Stimulated activated CD4-positive, alpha-beta T cell treated with anti-CD3 and anti-CD28 coated beads, Interleukin-1b, Interleukin-23, amount 100 ng/mL, for 1 hour (primary cell): ENCODE measurements around the gene BBOF1.
"Not testable (repeated sequence)": the region's sequence is repeated elsewhere in the genome, so short reads cannot be mapped to it uniquely, and the experiment has no call there.

Source experiments
- DNase-seq, 2 donors: peaks; one replicate each; pipeline ENCODE4 v3.0.0-alpha.2; 2020; ENCODE audit warnings: low read depth in 2 of 2

Gene BBOF1, protein sequence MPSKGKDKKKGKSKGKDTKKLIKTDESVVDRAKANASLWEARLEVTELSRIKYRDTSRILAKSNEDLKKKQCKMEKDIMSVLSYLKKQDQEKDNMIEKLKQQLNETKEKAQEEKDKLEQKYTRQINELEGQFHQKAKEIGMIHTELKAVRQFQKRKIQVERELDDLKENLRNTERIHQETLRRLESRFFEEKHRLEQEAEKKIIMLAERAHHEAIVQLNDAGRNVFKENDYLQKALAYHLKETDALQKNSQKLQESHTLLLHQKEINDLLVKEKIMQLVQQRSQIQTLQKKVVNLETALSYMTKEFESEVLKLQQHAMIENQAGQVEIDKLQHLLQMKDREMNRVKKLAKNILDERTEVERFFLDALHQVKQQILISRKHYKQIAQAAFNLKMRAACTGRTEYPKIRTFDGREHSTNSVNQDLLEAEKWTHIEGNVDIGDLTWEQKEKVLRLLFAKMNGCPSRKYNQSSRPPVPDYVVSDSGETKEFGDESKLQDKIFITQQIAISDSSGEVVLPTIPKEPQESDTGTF

DNA sequence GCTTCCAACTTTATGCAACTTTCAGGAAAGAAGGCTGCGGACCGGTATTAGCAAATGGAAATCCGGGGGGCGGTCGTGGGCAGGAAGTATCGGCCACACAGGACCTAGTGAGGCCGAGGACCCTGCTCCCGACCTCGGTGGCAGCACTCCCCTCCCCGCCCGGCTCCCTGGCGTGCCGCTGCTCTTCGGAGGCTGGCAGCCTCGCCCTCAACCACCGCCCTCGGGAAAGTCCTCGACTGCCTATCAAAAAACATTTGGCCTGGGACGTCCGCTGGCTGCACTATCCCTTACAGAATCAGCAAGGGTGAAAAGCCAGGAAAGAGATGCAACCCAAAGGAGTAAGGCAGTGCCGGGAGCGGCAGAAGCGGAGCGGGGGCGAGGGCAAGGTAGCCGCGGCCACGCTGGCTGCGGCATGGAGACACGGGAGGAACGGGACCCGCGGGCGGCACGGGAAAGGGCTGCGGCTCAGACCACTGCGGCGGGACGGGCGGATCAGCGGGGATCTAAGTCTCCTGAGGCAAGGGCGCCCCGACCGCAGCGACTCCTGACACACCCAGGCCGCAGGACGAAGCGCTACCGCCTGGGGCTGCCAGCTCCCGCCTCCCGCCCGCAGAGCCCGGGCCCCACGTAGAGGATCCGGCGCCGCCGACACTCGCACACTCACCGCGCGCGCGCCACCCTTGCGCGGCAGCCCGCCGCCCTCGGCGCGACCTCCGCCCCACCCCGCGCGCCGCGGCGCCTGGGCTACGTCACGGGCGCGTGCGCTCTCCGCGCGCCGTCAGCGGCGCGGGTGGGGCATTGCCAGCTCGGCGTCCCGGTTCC lies at the start of gene BBOF1, which contains the start of gene ENTPD5:
Gene BBOF1 (plus strand): TSS at position 764 of the 822 bp plus-strand sequence. CDS start 130 bp downstream, outside the sequence.
Gene ENTPD5 (minus strand): TSS at position 703 of the 822 bp plus-strand sequence. CDS start 31,186 bp downstream, outside the sequence.
- peak; percentile 56 to 63 for DNase-seq

DNA sequence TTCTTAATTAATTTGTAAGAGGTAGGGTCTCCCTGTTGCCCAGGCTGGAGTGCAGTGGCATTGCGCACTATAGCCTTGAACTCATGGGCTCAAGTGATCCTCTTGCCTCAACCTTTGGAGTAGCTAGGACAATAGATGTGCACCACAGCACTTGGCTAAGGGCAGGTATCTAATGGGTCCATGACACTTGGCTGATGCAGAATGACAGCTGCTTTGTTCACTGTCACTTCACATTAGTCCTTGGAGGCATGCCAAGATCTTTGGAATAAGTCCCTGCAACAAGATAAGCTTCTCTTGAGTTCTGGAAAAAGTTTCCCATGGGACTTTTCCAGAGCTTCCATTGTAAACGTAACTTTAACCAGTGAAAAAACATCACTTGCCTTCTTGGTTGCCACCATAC lies 45.7 kb upstream of the BBOF1 start:
- DNase-seq = no peak

DNA sequence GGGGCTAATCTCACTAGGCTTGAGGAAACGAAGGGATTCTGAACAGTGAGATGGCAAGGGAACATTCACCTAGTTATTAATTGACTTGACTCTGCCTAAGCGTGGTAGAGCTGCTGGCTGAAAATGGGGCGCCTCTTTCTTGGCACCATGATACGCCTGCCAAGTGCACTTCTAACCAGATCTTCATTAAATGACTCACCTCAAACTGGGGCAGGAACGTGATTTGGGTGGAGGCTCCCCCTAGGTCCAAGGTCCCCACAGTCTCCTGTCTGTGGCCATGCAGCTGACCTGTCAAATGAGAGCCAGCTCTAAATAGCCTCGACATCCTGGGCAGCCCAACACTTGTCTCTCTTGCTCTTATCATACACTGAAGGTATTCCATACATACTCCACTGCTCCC lies 43.0 kb upstream of the BBOF1 start:
- DNase-seq = no peak

DNA sequence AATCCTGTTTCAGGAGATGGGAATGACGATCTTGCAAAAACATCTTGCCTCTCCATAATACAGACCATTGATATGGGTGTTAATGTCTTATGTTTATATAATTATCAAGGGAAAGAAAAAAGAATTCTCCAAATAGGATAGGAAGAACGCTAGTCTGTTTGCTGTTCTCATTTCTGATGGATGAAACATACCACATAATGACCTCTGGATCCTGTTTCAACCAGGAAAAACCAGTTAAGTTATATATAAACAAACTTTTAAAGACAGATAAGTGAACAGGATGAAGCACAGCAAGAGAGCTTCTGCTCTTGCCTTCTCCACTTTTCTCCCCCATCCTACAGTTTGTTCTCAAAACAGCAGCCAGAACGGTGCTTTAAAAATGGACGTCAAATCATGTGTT lies 41.3 kb upstream of the BBOF1 start:
- DNase-seq = no peak

DNA sequence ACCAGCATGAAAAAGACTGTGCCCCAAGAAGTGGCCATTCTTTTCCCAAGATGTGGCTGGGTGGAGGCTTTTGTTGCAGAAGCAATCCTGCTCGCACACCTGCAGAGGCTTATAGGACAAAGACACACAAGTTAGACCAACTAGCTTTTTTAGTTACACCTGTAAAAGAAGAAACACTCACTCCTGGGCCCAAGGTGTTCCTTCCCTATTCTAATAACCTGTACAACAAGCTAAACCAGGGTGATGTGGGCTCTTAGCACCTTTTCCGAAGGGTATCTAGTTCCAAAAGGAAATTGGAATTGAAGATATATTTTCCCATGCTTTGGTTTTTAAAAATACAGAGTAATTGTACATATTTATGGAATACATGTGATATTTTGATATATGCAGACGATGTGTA lies 31.1 kb upstream of the BBOF1 start:
- DNase-seq = no peak

DNA sequence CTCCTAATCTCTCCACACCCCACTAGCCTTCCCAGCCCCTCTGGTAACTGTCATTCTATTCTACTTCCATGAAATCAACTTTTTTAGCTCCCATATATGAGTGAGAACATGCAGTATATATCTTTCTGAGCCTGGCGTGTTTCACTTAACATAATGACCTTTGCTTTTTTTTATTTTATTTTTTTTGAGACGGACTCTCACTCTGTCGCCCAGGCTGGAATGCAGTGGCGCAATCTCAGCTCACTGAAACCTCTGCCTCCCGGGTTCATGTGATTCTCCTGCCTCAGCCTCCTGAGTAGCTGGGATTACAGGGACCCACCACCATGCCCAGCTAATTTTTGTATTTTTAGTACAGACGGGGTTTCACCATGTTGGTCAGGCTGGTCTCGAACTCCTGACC lies 30.5 kb upstream of the BBOF1 start:
- DNase-seq = not testable (repeated sequence)

DNA sequence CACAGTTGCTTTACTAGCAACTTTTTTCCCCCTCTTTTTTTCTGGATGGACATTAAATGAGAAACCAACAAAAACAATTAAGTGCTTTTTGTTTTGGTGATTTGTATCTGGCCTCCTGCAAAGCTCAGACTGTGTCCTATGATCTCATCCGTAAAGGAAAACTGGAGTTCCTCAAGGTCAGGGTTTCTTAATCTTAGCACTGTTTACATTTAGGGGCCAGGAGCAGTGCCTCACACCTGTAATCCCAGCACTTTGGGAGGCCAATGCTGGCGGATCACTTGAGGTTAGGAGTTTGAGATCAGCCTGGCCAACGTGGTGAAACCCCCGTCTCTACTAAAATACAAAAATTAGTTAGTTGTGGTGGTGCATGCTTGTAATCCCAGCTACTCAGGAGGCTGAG lies 28.1 kb upstream of the BBOF1 start:
- DNase-seq = no peak

DNA sequence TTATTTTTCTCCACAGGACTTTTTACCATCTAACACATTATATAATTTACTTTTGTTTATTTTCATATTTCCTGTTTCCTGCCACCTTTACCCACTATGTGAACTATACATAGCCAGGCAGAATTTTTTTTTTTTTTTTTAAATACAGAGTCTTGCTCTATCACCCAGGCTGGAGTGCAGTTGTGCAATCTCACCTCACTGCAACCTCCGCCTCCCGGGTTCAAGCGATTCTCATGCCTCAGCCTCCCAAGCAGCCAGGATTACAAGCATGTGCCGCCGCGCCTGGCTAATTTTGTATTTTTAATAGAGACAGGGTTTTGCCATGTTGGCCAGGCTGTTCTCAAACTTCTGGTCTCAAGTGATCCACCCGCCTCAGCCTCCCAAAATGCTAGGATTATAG lies 24.2 kb upstream of the BBOF1 start:
- not testable (repeated sequence) for DNase-seq

DNA sequence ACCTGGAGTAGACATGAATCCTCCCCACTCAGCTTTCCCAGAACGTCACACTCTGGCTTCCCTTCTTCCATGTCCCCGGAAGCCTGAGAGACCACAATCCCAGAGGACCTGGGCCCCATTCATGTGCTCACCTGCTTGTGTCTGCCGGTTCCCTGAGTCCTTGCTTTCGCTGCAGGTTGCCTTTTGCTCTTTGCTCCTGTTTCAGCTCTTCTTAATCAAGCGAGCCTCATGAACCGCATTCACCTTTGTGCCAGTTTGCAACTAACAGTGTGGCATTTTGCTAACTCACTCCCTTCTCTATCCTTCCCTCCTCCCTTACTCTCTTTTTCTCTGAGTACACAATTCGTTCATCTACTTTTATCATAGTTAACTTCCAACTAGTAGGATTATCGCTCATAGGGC lies 23.2 kb upstream of the BBOF1 start:
- no peak for DNase-seq

DNA sequence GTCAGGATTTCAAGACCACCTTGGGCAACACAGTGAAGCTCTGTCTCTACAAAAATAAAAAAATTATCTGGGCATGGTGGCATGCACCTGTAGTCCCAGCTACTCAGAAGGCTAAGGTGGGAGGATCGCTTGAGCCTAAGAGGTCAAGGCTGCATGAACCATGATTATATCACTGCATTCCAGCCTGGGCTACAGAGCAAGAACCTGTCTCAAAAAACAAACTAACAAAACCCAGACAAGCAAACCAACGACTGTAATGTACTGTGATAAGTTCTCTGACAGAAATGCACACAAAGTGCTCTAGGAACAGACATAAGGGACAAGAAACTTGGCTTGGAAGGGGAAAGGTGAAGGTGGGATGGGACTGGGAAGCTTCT lies 22.4 kb upstream of the BBOF1 start:
- DNase-seq = no peak

DNA sequence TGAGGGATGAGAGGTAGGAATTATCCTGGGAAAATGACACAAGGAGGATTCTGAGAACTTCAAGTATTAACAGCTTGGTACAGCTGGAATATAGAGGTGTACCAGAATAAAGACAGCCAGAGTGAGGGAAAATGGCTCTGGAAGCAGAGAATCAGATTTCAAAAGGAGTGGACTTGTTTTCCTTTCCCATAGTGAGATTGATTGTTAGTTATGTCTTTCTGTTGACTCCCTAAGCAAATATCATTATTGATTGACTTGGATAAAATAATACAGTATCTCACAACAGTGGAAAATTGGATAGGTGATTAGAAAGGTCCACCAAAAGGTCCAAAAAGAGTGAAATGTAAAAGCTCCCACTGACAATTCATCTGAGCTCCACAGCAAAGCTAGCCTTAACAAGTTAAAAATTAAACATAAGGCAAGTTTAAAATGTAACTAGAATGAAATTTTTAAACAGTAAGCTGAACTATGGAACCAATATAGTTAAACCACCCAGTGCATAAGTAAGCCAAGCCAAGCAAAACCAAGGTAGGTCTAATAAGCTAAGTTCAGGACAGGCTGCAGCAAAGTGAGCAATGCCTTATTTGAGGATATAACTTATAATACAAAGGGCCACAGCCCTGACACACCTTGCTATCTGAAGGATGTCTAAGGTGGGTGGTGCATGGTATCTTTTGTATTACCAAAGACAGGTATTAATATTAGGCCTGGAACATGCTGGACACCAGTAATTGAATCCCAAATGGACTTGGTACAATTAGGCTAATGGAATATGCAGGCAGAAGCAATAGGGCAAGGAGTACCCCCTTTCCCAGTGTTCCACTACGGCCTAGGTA lies 21.8 kb upstream of the BBOF1 start:
- DNase-seq = no peak

DNA sequence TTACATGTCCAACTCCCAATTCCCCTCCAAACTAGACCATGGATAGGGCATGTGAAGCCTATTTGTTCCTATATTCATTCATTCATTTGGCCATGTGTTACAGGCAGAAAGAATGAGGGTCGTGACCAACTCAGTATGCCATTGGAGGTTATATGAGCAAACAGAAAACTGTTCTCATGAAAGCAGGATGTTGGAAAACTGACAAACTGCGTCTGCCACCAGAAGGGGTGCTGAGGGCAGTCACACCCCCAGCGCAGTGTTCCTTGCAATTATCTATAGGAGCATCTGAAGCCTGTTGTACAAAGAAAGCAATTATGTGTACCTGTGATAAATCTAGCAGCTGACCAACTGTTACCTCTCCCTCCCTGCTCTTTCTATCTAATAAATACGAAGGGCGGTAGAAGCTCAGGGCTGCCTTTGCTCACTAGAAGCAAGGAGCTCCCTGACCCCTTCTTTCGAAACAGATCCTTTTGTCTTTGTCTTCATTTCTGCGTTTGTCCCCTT lies 21.2 kb upstream of the BBOF1 start:
- DNase-seq = no peak

DNA sequence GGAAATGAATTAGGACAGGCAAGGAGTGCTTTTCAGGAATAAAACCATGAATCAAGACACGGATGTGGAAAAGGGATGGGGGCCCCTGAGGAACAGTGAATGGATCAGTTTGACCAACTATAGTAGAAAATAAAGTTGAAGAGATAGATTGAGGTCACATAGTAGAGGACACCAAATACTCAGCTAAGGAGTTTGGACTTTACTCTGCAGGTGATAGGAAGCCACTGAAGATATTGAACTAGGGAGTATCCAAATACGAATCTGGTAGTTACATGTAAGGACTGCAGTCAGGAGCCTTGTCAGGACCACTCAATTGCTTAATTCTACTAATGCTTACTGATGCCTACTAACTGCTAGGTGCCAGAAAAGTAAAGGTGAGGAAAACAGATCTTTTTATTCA lies 20.4 kb upstream of the BBOF1 start:
- no peak for DNase-seq

DNA sequence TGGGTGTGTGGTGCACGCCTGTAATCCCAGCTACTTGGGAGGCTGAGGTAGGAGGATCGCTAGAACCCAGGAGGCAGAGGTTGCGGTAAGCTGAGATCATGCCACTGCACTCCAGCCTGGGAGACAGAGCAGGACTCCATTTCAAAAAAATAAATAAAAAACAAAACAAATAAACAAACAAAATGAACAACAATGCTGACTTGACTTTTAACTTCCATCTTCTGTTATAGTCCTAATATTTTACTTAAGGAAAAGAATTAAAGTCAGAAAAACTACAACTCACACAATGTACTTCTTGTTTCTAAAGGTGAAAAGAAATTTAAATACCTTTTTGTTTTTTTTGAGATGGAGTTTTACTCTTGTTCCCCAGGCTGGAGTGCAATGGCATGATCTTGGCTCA lies 13.5 kb upstream of the BBOF1 start:
- not testable (repeated sequence) for DNase-seq

DNA sequence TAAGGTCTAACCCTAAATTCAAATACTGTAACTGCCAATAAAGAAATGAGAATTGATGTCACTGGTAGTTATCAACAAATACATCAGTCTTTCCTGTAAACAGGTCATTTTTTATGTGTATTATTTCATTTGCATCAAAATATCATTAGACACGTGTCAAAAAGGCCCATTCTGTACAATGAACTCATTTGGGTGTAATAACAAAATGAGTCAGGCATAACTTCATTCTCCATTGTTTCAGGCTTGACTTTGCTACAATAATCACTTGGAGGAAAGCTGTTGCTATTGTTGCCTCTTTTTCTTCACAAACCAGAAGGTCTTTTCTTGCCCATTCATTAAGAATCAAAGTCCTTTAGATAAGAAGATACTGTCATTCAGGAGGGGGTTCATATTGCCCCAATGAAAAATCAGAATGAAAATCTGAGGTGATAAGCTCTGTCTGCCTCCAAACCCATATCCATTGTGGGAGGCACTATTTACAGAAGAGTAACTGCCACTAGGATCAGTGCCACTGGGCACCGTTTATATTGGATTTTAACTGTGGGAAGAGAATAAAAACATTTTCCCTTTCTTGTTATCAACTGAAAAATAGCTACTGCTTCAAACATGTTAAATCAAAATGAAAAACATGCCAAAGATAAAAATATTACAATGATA lies 10.2 kb upstream of the BBOF1 start:
- no peak for DNase-seq

DNA sequence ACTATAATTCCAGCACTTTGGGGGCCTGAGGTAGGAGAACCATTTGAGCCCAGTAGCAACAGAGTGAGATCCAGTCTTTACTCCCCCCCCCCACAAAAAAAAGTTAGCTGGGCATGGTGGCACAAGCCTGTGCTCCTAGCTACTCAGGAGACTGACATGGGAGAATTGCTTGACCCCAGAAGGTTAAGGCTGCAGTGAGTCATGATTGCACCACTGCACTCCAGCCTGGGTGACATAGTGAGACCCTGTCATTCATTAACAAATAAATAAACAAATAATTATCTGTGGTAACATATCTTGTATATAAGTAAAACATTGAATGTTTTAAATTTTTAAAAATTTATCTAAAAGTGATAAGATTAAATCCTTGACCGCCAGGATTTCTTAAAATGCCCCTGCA lies 4.8 kb upstream of the BBOF1 start:
- no peak for DNase-seq

DNA sequence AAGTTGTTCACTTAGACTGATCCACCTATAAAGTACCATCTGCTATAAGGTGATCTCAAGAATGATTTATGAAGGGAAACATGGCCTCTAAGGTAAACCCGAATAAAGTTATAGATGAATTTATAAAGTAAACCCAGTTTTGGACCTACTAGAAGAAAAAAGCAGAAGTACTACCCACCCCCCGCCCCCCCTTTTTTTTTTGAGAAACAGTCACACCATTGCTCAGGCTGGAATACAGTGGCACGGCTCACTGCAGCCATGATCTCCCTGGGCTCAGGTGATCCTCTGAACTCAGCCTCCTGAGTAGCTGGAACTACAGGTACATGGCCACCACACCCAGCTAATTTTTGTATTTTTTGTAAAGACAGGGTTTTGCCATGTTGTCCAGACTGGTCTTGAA lies 4.0 kb upstream of the BBOF1 start:
- no peak for DNase-seq

DNA sequence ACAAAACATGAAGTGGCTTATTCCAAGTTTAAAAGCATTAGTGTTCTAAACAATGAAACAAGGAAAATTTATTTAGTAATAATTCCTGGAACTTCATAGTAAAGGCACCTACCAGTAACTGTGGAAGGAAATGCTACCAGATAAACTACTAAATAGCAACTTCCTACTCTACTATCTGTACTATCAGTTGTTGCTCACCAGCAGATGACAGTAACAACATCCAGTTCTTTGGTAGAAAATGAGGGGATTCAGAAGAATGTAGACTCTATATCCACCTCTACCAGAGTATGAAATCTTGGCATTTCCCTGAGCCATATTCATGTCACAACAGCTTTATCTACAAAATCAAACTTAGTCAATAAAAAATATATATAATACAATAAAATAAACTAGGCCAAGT lies 3.2 kb upstream of the BBOF1 start:
- DNase-seq = no peak

DNA sequence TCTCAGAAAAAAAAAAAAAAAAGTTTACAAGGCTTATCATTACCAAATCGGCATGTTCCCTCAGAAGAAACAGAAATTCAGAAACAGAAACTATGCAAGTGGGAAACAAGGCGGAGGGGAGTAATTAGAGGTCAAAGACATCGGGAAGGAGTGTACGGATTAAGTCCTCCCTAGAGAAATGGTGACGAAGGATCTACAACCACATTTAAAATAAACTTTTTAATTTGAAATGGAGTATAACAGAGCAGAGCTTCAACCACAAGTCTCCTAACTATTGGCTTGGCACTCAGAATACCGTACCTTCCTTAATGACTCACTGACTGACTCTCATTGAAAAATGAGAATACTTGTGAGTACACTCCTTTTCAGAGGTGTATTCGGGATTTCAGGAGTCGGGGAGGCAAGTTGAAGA lies 969 bp upstream of the BBOF1 start:
- DNase-seq = no peak

DNA sequence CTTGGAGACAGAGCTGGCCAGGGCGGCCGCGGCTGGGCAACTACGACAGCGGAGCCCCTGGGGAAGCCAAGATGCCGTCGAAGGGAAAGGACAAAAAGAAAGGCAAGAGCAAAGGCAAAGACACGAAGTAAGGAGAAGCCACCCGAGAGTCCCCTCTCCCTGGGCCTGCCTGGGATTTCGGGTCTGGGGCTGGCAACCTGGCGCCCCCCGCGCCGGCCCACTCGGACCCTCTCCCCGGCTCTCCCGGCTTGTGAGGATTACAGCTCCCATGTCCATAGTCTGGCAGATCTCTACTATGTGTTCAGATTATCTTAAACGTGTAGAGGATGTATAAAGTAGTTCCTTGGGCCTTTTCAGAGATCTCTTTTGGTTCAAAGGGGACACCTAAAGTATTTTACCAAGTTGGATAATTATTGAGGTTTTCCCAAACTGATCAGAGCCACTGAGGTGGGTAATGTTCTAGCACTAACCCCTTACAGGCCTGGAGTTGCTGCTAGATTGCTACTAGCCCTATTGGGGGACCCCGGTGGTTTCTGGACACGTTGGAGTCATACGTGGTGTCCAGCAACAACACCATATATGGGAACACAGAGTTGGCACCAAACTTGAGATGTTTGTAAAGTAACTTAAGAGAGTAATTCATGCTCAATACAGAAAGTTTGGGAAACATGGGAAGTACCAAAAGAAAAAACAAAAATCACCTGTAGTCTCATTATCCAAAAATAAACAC lies 424 bp downstream of the BBOF1 start:
- no peak for DNase-seq
